ENCODE measurements around the gene TFPI.

The TFPI gene

GRCh38 chr2:187509667-187510417, 44.4 kb downstream of the TFPI start:
- peak; percentile 68 to 90 for DNase-seq
- no peak for TF ChIP-seq GATA1 (IDR thresholded peaks at IDR 0.05; ENCODE audit: low read depth, low read length)
- TF ChIP-seq POLR2A (IDR thresholded peaks at IDR 0.05; ENCODE audit: low read length): no peak

- peak in 1 of 2 experiments; percentile 6 for DNase-seq
Observed at GRCh38 chr2:187506416-187506815, 47.8 kb downstream of the TFPI start.

DNA sequence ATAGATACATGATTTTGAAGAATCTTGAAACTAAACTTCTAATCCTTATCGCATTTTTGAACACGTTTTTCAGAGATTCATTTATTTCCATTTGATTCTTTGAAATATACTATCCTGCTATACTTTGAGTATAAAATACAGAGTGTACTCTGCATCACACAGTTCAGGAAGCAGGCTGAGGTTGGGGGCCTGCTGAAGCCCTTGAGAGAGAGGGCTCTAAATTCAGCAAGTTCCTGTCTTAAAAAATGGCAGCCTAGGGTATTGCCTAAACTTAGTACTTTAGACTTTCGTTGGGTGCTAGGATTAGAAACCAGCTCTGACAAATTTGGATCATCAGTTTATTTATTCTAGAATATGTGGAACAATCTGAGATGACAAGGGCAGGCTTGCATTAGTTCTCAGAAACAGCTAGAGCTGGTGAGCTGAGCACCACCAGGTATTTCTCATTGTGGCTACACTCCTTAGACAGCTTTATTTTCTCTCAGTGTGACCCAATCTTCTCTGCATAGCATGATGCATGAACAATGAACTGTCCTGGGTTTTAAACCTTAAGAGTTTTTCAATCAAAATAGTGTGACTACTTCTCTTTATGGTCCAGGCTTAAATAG, 49.1 kb downstream of the TFPI start:
- DNase-seq: no peak

More at GRCh38 chr2:187506416-187506815, 47.8 kb downstream of the TFPI start:
- TF ChIP-seq GATA1 (IDR thresholded peaks at IDR 0.05; ENCODE audit: low read depth, low read length): no peak

GRCh38 chr2:187504312-187504921, 49.8 kb downstream of the TFPI start:
- peak in 1 of 2 experiments; percentile 3 for DNase-seq
- TF ChIP-seq POLR2A (IDR thresholded peaks at IDR 0.05; ENCODE audit: low read length) (no peak), GATA1 (IDR thresholded peaks at IDR 0.05; ENCODE audit: low read depth, low read length) (no peak)

More for the DNA sequence above, 49.1 kb downstream of the TFPI start:
- TF ChIP-seq GATA1 (IDR thresholded peaks at IDR 0.05; ENCODE audit: low read depth, low read length) (no peak), POLR2A (IDR thresholded peaks at IDR 0.05; ENCODE audit: low read length) (no peak)

GRCh38 chr2:187503700-187504099, 50.5 kb downstream of the TFPI start:
- TF ChIP-seq GATA1 (IDR thresholded peaks at IDR 0.05; ENCODE audit: low read depth, low read length) (no peak), POLR2A (IDR thresholded peaks at IDR 0.05; ENCODE audit: low read length) (no peak)
- DNase-seq: no peak

- no peak for DNase-seq
- TF ChIP-seq POLR2A (IDR thresholded peaks at IDR 0.05; ENCODE audit: low read length) (no peak), GATA1 (IDR thresholded peaks at IDR 0.05; ENCODE audit: low read depth, low read length) (no peak)
Observed at GRCh38 chr2:187502467-187502866, 51.8 kb downstream of the TFPI start.

- DNase-seq: peak; percentile 69 to 75
- TF ChIP-seq POLR2A (IDR thresholded peaks at IDR 0.05; ENCODE audit: low read length) (no peak), GATA1 (IDR thresholded peaks at IDR 0.05; ENCODE audit: low read depth, low read length) (no peak)
Observed at GRCh38 chr2:187500585-187501359, 53.5 kb downstream of the TFPI start.

DNA sequence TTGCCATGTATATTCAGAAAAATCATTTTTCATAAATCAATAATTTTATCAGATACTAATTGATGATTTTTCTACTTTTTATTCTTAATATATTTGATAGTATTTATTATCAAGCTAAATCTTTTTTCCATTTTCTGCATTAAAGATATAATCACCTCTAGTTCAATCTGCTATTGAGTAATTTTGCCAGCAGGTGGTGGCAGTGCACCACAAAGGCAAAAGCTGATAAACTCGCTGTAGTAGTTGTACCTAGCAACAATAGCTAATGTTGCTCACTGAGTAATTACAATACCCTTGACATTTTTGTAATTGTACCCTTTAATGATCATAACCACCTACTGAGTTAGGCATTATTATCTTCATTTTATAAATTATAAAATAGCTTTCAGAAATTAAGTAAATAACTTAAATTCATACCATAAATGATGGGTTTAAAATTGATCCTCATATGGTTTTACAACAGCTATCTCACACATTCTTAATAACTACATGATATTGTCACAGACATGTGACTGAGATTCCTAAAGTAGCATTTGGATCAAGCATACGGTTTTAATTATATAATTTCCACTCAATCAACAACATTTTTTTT, 54.2 kb downstream of the TFPI start:
- no peak for TF ChIP-seq POLR2A (IDR thresholded peaks at IDR 0.05; ENCODE audit: low read length)
- no peak for TF ChIP-seq GATA1 (IDR thresholded peaks at IDR 0.05; ENCODE audit: low read depth, low read length)
- peak; percentile 71 to 82 for DNase-seq

- DNase-seq: peak; percentile 14 to 45
- TF ChIP-seq POLR2A (IDR thresholded peaks at IDR 0.05; ENCODE audit: low read length) (no peak), GATA1 (IDR thresholded peaks at IDR 0.05; ENCODE audit: low read depth, low read length) (no peak)
Observed at GRCh38 chr2:187497858-187498463, 56.3 kb downstream of the TFPI start.

- DNase-seq: no peak
- TF ChIP-seq GATA1 (IDR thresholded peaks at IDR 0.05; ENCODE audit: low read depth, low read length) (no peak), POLR2A (IDR thresholded peaks at IDR 0.05; ENCODE audit: low read length) (no peak)
Observed at GRCh38 chr2:187497140-187497539, 57.1 kb downstream of the TFPI start.

DNA sequence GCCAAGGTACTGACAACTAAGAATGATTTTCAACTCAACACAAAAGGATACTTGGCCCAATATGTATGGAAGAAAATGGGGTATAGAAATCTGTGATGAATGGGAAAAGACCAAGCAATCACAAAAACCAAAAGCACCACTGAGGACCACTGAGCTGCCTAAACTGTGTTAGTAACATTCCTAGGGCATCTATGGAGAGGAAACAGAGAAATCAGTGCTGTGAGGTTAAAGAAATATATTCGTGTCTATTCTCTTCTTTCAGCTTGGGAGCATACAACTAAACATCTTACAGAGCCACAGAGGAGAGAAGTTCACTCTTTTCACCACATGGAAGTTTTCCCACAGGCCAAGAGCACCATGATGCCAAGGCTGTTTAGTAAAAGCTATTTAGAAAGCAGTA, 58.9 kb downstream of the TFPI start:
- TF ChIP-seq POLR2A (IDR thresholded peaks at IDR 0.05; ENCODE audit: low read length) (no peak), GATA1 (IDR thresholded peaks at IDR 0.05; ENCODE audit: low read depth, low read length) (no peak)
- DNase-seq: no peak

- TF ChIP-seq GATA1 (IDR thresholded peaks at IDR 0.05; ENCODE audit: low read depth, low read length): no peak
- TF ChIP-seq POLR2A (IDR thresholded peaks at IDR 0.05; ENCODE audit: low read length): no peak
- DNase-seq: no peak
Observed at GRCh38 chr2:187493877-187494568, 60.2 kb downstream of the TFPI start.

- TF ChIP-seq GATA1 (IDR thresholded peaks at IDR 0.05; ENCODE audit: low read depth, low read length) (no peak), POLR2A (IDR thresholded peaks at IDR 0.05; ENCODE audit: low read length) (no peak)
- DNase-seq: no peak
Observed at GRCh38 chr2:187493180-187493579, 61.1 kb downstream of the TFPI start.

Measured in erythroblast (primary cell).